Left ventricle myocardium inferior (tissue), 1 donor: Measurements from ENCODE around the gene ABCF1. TPM values are rescaled to one million over a fixed set of nuclear protein-coding genes. Genes with fewer than 3 reads are reported as not detected.

Experiments
- DNase-seq: peaks from one replicate; pipeline ENCODE4 v3.0.0-alpha.2; 2020
- H3K27ac ChIP-seq: fragments of 200-600 bp; replicated peaks from 2 replicates; pipeline ENCODE4 v1.8.0; 2021
- H3K27me3 ChIP-seq: fragments of 200-600 bp; 2 replicates; pipeline ENCODE4 v1.8.0; 2021; ENCODE audit warnings: low read depth
- H3K36me3 ChIP-seq: fragments of 200-600 bp; 2 replicates; pipeline ENCODE4 v1.8.0; 2021
- H3K4me1 ChIP-seq: fragments of 200-600 bp; 2 replicates; pipeline ENCODE4 v1.8.0; 2021
- H3K4me3 ChIP-seq: fragments of 200-600 bp; 2 replicates; pipeline ENCODE4 v1.8.0; 2021; ENCODE audit warnings: mild to moderate bottlenecking, moderate library complexity
- H3K9me3 ChIP-seq: fragments of 200-600 bp; replicated peaks from 2 replicates; pipeline ENCODE4 v1.8.0; 2021
- intact Hi-C: fragments of 100-400 bp; cut with micrococcal nuclease; formaldehyde crosslinking; loops from one replicate; pipeline ENCODE4 v1.11.0; 2022
- total RNA-seq: library from RNA; stranded (reverse); fragmentation: NEBNext Ultra II Directional; extraction: Animal tissue kit (Norgen Biotek cat#: 25700); gene quantifications from one replicate; pipeline ENCODE4 v1.2.1, GENCODE V29; 2021
- TF ChIP-seq, protein P1 (sequence below): fragments of 200-600 bp; IDR thresholded peaks from 2 replicates; pipeline ENCODE4 v1.8.0; 2021; ENCODE audit warnings: antibody characterized with exemption, mild to moderate bottlenecking, borderline replicate concordance
- donor health status: DM: no; HTN: yes; CAD: no; lungs with severe emphysema.

ABCF1 gene
- total RNA-seq, 1 donor from 2014 or later = 38.8 TPM

DNA sequence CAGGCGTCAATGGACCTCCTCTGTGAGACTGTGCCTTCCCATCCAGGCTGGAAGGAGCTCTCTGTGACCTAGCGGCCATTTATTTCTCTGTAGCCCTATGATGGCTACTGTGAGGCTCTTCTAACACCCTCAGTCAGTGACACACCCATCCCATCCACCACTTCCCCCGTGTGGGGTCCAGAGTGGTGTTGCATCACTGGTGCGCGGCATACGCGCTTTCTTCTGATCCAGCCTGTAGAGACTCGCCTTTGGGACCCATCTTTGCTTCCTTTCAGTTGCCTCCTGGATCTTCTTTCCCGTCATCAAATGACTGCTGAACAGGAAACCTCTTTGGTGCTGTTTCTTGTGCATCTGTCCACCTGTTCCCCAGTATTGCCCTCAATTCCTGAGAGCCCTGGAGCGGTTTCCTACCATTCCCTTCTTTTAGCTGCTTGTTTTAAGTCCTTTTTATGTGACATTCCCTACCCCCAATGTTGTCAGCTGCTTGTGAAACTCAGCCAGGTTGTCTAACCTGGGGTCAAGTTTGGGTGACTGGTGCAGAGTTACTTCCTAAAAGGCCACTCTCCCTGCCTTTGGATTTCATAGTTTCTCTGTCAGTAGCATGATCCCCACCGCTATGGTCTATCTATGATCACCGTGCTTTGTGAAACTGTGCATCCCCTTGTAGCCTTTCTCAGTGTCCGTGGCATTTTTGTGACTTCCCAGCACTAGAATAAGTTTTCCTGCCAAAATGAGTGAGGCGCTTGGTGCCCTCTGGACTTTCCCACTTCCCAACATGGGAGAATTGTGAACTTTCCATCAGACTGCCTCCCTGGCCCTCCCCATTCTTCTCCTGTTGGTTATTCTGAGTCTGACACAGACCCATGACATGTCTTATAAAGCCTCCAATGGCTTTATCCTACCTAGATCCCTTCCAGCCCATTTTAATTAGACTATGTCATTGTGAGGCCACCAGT is 8.5 kb upstream of the ABCF1 start:
- no peak overlapping the region for H3K27ac ChIP-seq
- H3K27me3 ChIP-seq = no peaks in the 10 kb centered on the region
- intact Hi-C loops = no loop called here
- no peak for DNase-seq
- H3K4me1 ChIP-seq = peaks cover 15% of the 10 kb centered on the region
- TF ChIP-seq, protein P1, sequence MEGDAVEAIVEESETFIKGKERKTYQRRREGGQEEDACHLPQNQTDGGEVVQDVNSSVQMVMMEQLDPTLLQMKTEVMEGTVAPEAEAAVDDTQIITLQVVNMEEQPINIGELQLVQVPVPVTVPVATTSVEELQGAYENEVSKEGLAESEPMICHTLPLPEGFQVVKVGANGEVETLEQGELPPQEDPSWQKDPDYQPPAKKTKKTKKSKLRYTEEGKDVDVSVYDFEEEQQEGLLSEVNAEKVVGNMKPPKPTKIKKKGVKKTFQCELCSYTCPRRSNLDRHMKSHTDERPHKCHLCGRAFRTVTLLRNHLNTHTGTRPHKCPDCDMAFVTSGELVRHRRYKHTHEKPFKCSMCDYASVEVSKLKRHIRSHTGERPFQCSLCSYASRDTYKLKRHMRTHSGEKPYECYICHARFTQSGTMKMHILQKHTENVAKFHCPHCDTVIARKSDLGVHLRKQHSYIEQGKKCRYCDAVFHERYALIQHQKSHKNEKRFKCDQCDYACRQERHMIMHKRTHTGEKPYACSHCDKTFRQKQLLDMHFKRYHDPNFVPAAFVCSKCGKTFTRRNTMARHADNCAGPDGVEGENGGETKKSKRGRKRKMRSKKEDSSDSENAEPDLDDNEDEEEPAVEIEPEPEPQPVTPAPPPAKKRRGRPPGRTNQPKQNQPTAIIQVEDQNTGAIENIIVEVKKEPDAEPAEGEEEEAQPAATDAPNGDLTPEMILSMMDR = no peak
- peaks cover 19% of the 10 kb centered on the region for H3K36me3 ChIP-seq
- no peak overlapping the region for H3K4me3 ChIP-seq
- H3K9me3 ChIP-seq = no peaks in the 10 kb centered on the region

DNA sequence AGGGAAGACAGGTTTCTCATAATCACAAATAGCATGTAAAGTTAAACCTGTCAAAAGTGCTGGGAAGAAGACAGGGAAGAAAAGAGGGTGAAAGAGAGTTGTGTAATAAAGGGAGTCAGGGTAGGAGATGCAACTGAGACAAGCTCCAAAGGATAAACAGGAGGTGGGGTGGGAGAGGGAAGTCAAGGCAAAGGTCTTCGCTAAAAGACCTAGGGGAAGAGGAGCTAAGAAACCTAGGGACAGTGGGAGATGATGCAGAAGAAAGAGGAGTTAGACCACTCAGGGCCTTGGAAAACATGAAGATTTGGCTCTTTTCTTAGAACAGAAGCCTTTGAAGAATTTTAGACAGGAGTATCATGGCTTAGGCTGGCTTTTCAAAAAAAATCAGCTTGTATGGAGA is 7.1 kb upstream of the ABCF1 start:
- H3K4me3 ChIP-seq = no peak overlapping the region
- intact Hi-C loops = no loop called here
- TF ChIP-seq, protein P1 = no peak

DNA sequence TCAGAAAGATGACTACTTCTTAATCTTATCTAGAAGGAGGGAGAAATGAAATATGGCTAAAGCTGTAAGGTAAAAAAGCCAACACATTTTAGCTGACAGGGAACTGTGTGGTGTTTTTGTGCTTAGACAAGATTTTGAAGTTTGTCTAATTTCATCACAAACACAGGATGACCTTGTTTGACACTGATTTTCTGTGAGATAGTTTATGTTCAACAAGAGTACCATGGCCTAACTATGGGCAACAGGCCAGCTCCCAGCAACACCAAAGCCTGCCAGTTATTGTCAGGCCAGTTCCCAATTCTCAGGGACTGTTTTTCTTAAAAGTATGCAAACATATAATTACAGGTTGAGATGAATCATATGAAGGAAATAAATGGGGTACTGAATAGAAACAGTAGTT is 5.5 kb upstream of the ABCF1 start:
- Histone ChIP-seq H3K4me3 (no peak overlapping the region), H3K4me1 (peaks cover 14% of the 10 kb centered on the region), H3K36me3 (peaks cover 19% of the 10 kb centered on the region), H3K27me3 (no peaks in the 10 kb centered on the region), H3K27ac (no peak overlapping the region), H3K9me3 (no peaks in the 10 kb centered on the region)
- TF ChIP-seq, protein P1 = no peak
- intact Hi-C loops = no loop called here
- DNase-seq = no peak

More for the DNA sequence above, 7.1 kb upstream of the ABCF1 start:
- no peak for DNase-seq
- H3K27ac ChIP-seq = no peak overlapping the region
- H3K9me3 ChIP-seq = no peaks in the 10 kb centered on the region
- H3K4me1 ChIP-seq = peaks cover 3% of the 10 kb centered on the region
- H3K27me3 ChIP-seq = no peaks in the 10 kb centered on the region
- peaks cover 19% of the 10 kb centered on the region for H3K36me3 ChIP-seq

DNA sequence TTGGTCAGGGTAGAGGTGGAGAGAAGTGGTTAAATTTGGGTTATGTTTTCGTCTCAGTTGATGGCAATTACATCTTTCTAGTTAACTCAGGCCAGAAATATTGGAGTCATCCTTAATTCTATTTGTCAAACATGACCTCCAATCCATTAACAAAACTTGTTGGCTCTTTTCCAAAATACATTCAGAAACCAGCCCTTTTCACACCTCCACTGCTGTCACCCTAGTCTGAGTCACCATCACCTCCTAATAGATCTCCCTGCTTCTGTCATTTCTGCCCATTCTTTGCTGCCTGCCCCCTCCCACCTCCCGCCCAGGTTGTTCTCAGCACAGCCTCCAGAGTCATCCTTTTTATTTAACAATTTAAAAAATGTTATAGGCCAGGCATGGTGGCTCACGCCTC is 3.0 kb upstream of the ABCF1 start:
- Histone ChIP-seq H3K4me1 (peaks cover 33% of the 10 kb centered on the region), H3K27me3 (no peaks in the 10 kb centered on the region), H3K27ac (no peak overlapping the region), H3K36me3 (peaks cover 3% of the 10 kb centered on the region), H3K4me3 (no peak overlapping the region), H3K9me3 (no peaks in the 10 kb centered on the region)
- intact Hi-C loops = no loop called here
- no peak for DNase-seq
- TF ChIP-seq, protein P1 = no peak

DNA sequence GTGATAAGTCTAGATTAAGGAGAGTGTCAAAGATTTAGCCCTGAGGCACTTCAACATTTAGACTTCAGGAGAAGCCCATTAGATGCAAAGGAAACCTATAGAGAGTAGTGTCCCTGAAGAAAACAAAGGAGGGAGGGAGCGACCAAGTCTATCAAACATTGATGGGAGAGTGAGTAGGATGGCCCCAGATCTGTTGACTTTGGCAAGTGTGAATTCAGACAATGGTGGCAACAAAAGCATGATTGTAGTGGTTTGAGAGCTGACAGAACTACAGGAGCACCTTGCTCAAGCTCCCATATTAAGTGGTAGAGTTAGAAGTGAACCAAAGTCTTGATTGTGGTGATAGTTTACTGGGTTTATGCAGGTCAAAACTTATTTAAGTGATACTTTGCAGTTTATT is 979 bp upstream of the ABCF1 start:
- no peak for DNase-seq
- H3K27me3 ChIP-seq = no peaks in the 10 kb centered on the region
- H3K4me1 ChIP-seq = peaks cover 45% of the 10 kb centered on the region
- H3K36me3 ChIP-seq = no peaks in the 10 kb centered on the region
- intact Hi-C loops = no loop called here
- peak overlapping the region; percentile 82 for H3K4me3 ChIP-seq
- TF ChIP-seq, protein P1 = no peak
- H3K9me3 ChIP-seq = no peaks in the 10 kb centered on the region
- peak overlapping the region; percentile 92 for H3K27ac ChIP-seq
